K562 (cell line): ENCODE measurements around the gene TFB2M. TPM values are rescaled to one million over a fixed set of nuclear protein-coding genes. Genes with fewer than 3 reads are reported as not detected.

ENCODE experiments used
- CBX3 ChIP-seq, 2 experiments: IDR thresholded peaks; 1 replicate in 1 of 2; 2 replicates in 1 of 2; pipeline ENCODE4 v1.6.1; 2012; ENCODE audit warnings: inconsistent platforms in 2 of 2, low read length in 2 of 2, borderline replicate concordance in 1 of 2, control low read depth in 1 of 2
- CUX1 ChIP-seq: fragments of 200-800 bp; sonication (Bioruptor generic); IDR thresholded peaks from 2 replicates; pipeline ENCODE4 v1.6.1; 2016; ENCODE audit warnings: missing genetic modification characterization, missing compliant biosample characterization
- FOXJ2 ChIP-seq: fragments of 200-800 bp; sonication (Bioruptor generic); IDR thresholded peaks from 2 replicates; pipeline ENCODE4 v1.6.1; 2016; ENCODE audit warnings: missing genetic modification characterization, missing compliant biosample characterization
- ILK ChIP-seq: fragments of 450-650 bp; IDR thresholded peaks from 2 replicates; pipeline ENCODE4 v1.6.1; 2016; ENCODE audit warnings: missing genetic modification characterization, low read depth, mild to moderate bottlenecking, missing compliant biosample characterization, moderate library complexity, borderline replicate concordance
- MLLT1 ChIP-seq, 2 experiments: fragments of 450-650 bp; IDR thresholded peaks; 2 replicates each; pipeline ENCODE4 v1.6.1; 2016
- POLR2AphosphoS2 ChIP-seq: IDR thresholded peaks from 2 replicates; pipeline ENCODE4 v1.6.1; 2012; ENCODE audit warnings: low read length, improper control_type of control experiment
- RBFOX2 ChIP-seq: fragments of 200-400 bp; formaldehyde crosslinking; IDR thresholded peaks from 2 replicates; pipeline ENCODE4 v1.6.1; 2017; ENCODE audit warnings: low read depth, mild to moderate bottlenecking, low read length, moderate library complexity
- SFPQ ChIP-seq: fragments of 200-400 bp; formaldehyde crosslinking; IDR thresholded peaks from 2 replicates; pipeline ENCODE4 v1.6.1; 2017; ENCODE audit warnings: mild to moderate bottlenecking, low read depth, low read length, moderate library complexity
- SIN3B ChIP-seq: fragments of 450-650 bp; IDR thresholded peaks from 2 replicates; pipeline ENCODE4 v1.6.1; 2017; ENCODE audit warnings: low read depth, mild to moderate bottlenecking, moderate library complexity
- SMC3 ChIP-seq: conservative IDR thresholded peaks from 2 replicates; pipeline ENCODE4 v1.6.1; 2011; ENCODE audit warnings: low read depth, low read length, improper control_type of control experiment; ENCODE audit not compliant: insufficient read depth
- SNIP1 ChIP-seq: fragments of 450-650 bp; IDR thresholded peaks from 2 replicates; pipeline ENCODE4 v1.7.1; 2017; ENCODE audit warnings: low read depth, mild to moderate bottlenecking
- STAT5B ChIP-seq: fragments of 250-450 bp; sonication (Bioruptor Pico); IDR thresholded peaks from 2 replicates; pipeline ENCODE4 v1.8.0; 2021; ENCODE audit warnings: mild to moderate bottlenecking, inconsistent platforms
- USF1 ChIP-seq: sonication (generic); formaldehyde crosslinking; IDR thresholded peaks from 2 replicates; pipeline ENCODE4 v1.9.0; 2022; ENCODE audit warnings: mild to moderate bottlenecking, missing genetic modification reagents
- ZNF57 ChIP-seq: fragments of 450-650 bp; formaldehyde crosslinking; IDR thresholded peaks from 2 replicates; pipeline ENCODE4 v1.4.0; 2020; ENCODE audit warnings: mild to moderate bottlenecking, moderate library complexity
- ZNF766 ChIP-seq: fragments of 200-800 bp; sonication (Bioruptor generic); conservative IDR thresholded peaks from 2 replicates; pipeline ENCODE4 v1.6.1; 2016; ENCODE audit warnings: missing genetic modification characterization, missing compliant biosample characterization
- polyA plus RNA-seq, 8 experiments: library from polyadenylated mRNA; depleted of rRNA in 4 of 8; stranded (reverse) in 5 of 8; unstranded in 3 of 8; fragments of >200 nt; fragmentation: Nextera tagmentation in 2 of 8; fragmentation: Illumina TruSeq in 1 of 8; extraction: Ambion mirVana in 2 of 8; extraction: Trizol in 1 of 8; gene quantifications; 2 replicates each; pipeline versions ENCODE4 v1.2.1 to v1.2.3, GENCODE V29; 2011 to 2014; ENCODE audit warnings: inconsistent platforms in 1 of 8, missing spikeins in 1 of 8
- total RNA-seq, 7 experiments: library from RNA; depleted of rRNA in 6 of 7; stranded (reverse); fragments of >200 nt in 6 of 7; fragmentation: Illumina TruSeq in 2 of 7; extraction: Trizol in 2 of 7; gene quantifications; 2 replicates each; pipeline versions ENCODE4 v1.2.1 to v1.2.3, GENCODE V29; 2011 to 2021; ENCODE audit warnings: low replicate concordance in 1 of 7

Gene TFB2M
- total and polyA plus RNA-seq, 9 of the 15 experiments (the other 6 are each of a cell fraction or from before 2014, with no cell fraction given) = 55.1 to 162 (median 70.6) TPM

- TF ChIP-seq USF1 (CRISPR knock-in tag) (no peak), ILK (tag) (no peak), CUX1 (CRISPR knock-in tag) (peak; percentile 79; the same call in 1 of the 2 replicates), RBFOX2 (0 out of 2 replicates have a peak, but pooled peaks have one; percentile 33), CBX3 (IDR thresholded peaks at IDR 0.05; ENCODE audit: borderline replicate concordance in 1 of 2, low read length in 2 of 2) (no peak), SNIP1 (no peak), POLR2AphosphoS2 (no peak), ZNF766 (CRISPR knock-in tag) (0 out of 2 replicates have a peak, but pooled peaks have one; percentile 4), MLLT1 (IDR thresholded peaks at IDR 0.05) (0 out of 4 replicates have a peak, but pooled peaks of 1 of the 2 experiments have one; percentile 36), SMC3 (no peak), SIN3B (no peak), ZNF57 (CRISPR knock-in tag) (no peak), STAT5B (no peak), SFPQ (no peak), FOXJ2 (no peak)
Measured at GRCh38 chr1:246577082-246577719, 11.1 kb upstream of the TFB2M start (continued).
